Measurements from ENCODE around the gene IKZF2. TPM values are rescaled to one million over a fixed set of nuclear protein-coding genes. Genes with fewer than 3 reads are reported as not detected.

The IKZF2 gene
- total RNA-seq, 1 experiment from 2014 or later: 0.44 TPM

DNA sequence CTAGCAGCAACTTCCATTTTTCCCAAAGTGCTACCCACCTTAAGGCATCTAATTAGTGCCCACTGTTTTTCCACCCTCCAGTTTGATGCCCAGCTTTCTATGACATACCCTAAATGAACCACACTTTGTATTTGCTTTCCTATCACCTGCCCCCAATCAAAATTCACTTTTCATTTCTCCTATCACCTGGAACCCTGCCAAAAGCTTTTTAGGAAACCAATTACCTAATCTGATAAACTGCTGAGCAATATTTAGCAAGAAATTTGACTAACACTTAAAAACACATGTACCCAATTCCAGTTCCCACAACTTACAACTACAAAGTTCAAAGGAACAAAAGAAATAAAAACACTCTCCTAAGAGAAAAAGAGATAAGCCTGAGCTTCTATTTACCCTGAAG is 71.7 kb downstream of the IKZF2 start:
- CTCF ChIA-PET: no interaction called here
- BruUV-seq (replicated peaks): no TSS peak
- DNase-seq (ENCODE audit: low read depth, low spot score) (no peak), ATAC-seq (no peak)
- Histone ChIP-seq H3K27ac (ENCODE audit: low read length) (no peak overlapping the region), H3K9me3 (ENCODE audit: control insufficient read depth, insufficient read depth, low read depth, low read length) (no peaks in the 10 kb centered on the region), H3K4me3 (ENCODE audit: low read depth in 2 of 2, low read length in 2 of 2) (no peak overlapping the region), H3K27me3 (ENCODE audit: control insufficient read depth, insufficient read depth, low read length) (no peaks in the 10 kb centered on the region), H3K36me3 (ENCODE audit: control insufficient read depth, insufficient read depth, low read length) (no peaks in the 10 kb centered on the region), H3K4me1 (ENCODE audit: control insufficient read depth, insufficient read depth, low read length) (no peaks in the 10 kb centered on the region)
- POLR2A ChIA-PET: no interaction called here
- no peak for TF ChIP-seq SIN3A (IDR thresholded peaks at IDR 0.05; ENCODE audit: borderline replicate concordance, insufficient read depth, low read depth, low read length)
- TF ChIP-seq, protein P1, sequence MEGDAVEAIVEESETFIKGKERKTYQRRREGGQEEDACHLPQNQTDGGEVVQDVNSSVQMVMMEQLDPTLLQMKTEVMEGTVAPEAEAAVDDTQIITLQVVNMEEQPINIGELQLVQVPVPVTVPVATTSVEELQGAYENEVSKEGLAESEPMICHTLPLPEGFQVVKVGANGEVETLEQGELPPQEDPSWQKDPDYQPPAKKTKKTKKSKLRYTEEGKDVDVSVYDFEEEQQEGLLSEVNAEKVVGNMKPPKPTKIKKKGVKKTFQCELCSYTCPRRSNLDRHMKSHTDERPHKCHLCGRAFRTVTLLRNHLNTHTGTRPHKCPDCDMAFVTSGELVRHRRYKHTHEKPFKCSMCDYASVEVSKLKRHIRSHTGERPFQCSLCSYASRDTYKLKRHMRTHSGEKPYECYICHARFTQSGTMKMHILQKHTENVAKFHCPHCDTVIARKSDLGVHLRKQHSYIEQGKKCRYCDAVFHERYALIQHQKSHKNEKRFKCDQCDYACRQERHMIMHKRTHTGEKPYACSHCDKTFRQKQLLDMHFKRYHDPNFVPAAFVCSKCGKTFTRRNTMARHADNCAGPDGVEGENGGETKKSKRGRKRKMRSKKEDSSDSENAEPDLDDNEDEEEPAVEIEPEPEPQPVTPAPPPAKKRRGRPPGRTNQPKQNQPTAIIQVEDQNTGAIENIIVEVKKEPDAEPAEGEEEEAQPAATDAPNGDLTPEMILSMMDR (IDR thresholded peaks at IDR 0.05): no peak
- in situ Hi-C loops (cut with HindIII; ENCODE audit: low pct_unique_long_range_greater_than_20kb, low sequenced_read_pairs): no loop called here
- intact Hi-C loops (cut with micrococcal nuclease; ENCODE audit: unreplicated experiment): no loop called here

DNA sequence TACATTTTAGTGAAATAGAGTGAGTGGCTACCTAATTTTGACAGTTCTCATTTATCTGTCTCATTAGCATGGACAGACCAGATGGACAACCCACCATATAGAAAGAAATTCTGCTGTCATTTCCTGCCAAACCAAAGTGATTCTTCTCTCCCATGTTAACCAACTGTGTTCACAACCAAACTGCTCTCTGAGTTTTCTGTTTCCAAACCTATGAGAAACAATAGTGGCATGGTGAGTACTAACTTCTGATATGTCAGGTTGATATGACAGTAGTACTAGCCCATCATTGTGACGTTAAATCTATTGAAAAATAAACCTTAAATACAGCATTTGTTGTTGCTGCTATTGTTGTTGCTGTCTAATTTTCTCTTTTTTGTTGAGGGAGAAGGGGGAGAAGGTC is 72.7 kb downstream of the IKZF2 start:
- TF ChIP-seq, protein P2, sequence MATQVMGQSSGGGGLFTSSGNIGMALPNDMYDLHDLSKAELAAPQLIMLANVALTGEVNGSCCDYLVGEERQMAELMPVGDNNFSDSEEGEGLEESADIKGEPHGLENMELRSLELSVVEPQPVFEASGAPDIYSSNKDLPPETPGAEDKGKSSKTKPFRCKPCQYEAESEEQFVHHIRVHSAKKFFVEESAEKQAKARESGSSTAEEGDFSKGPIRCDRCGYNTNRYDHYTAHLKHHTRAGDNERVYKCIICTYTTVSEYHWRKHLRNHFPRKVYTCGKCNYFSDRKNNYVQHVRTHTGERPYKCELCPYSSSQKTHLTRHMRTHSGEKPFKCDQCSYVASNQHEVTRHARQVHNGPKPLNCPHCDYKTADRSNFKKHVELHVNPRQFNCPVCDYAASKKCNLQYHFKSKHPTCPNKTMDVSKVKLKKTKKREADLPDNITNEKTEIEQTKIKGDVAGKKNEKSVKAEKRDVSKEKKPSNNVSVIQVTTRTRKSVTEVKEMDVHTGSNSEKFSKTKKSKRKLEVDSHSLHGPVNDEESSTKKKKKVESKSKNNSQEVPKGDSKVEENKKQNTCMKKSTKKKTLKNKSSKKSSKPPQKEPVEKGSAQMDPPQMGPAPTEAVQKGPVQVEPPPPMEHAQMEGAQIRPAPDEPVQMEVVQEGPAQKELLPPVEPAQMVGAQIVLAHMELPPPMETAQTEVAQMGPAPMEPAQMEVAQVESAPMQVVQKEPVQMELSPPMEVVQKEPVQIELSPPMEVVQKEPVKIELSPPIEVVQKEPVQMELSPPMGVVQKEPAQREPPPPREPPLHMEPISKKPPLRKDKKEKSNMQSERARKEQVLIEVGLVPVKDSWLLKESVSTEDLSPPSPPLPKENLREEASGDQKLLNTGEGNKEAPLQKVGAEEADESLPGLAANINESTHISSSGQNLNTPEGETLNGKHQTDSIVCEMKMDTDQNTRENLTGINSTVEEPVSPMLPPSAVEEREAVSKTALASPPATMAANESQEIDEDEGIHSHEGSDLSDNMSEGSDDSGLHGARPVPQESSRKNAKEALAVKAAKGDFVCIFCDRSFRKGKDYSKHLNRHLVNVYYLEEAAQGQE (IDR thresholded peaks at IDR 0.05; ENCODE audit: insufficient read depth in 1 of 2, low read depth in 2 of 2, low read length in 1 of 2): no peak
- TF ChIP-seq POLR2AphosphoS5 (IDR thresholded peaks at IDR 0.05; ENCODE audit: low read depth, low read length): no peak
- TF ChIP-seq TCF7L2 (IDR thresholded peaks at IDR 0.05; ENCODE audit: low read depth, low read length): no peak
- TF ChIP-seq, protein P1 (IDR thresholded peaks at IDR 0.05): no peak
- TF ChIP-seq SIN3A (IDR thresholded peaks at IDR 0.05; ENCODE audit: borderline replicate concordance, insufficient read depth, low read depth, low read length): no peak
- ChIA-PET POLR2A (no interaction called here), CTCF (no interaction called here)
- in situ Hi-C loops (cut with HindIII; ENCODE audit: low pct_unique_long_range_greater_than_20kb, low sequenced_read_pairs): no loop called here
- Histone ChIP-seq H3K4me3 (ENCODE audit: low read depth in 2 of 2, low read length in 2 of 2) (no peak overlapping the region), H3K27ac (ENCODE audit: low read length) (no peak overlapping the region), H3K36me3 (ENCODE audit: control insufficient read depth, insufficient read depth, low read length) (no peaks in the 10 kb centered on the region), H3K27me3 (ENCODE audit: control insufficient read depth, insufficient read depth, low read length) (no peaks in the 10 kb centered on the region), H3K9me3 (ENCODE audit: control insufficient read depth, insufficient read depth, low read depth, low read length) (no peaks in the 10 kb centered on the region), H3K4me1 (ENCODE audit: control insufficient read depth, insufficient read depth, low read length) (no peaks in the 10 kb centered on the region)
- DNase-seq (ENCODE audit: low read depth, low spot score) (no peak), ATAC-seq (no peak)
- intact Hi-C loops (cut with micrococcal nuclease; ENCODE audit: unreplicated experiment): no loop called here
- no TSS peak for BruUV-seq (replicated peaks)

DNA sequence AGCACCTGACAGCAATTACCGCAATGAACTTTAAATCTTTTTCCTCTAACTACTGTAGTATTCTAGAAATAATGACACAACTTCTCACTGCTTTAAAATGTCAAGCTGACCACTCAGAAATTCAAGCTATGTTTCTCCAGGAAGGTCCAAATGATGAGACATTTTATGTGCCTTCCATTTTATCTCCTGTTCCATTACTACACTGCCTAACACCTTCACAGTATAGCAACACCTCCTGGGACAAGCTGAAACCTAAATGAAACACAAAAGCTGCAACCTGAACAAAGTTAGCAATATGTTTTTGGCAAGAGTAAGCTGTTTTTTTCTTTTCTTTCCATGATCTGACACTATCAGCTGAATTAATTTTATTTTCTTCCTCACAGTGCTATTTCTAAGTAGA is 81.9 kb downstream of the IKZF2 start:
- Histone ChIP-seq H3K9me3 (ENCODE audit: control insufficient read depth, insufficient read depth, low read depth, low read length) (no peaks in the 10 kb centered on the region), H3K27me3 (ENCODE audit: control insufficient read depth, insufficient read depth, low read length) (no peaks in the 10 kb centered on the region), H3K4me1 (ENCODE audit: control insufficient read depth, insufficient read depth, low read length) (no peaks in the 10 kb centered on the region), H3K27ac (ENCODE audit: low read length) (no peak overlapping the region), H3K4me3 (ENCODE audit: low read depth in 2 of 2, low read length in 2 of 2) (no peak overlapping the region), H3K36me3 (ENCODE audit: control insufficient read depth, insufficient read depth, low read length) (no peaks in the 10 kb centered on the region)
- ATAC-seq (no peak), DNase-seq (ENCODE audit: low read depth, low spot score) (no peak)
- ChIA-PET CTCF (no interaction called here), POLR2A (no interaction called here)
- BruUV-seq (replicated peaks): no TSS peak
- in situ Hi-C loops (cut with HindIII; ENCODE audit: low pct_unique_long_range_greater_than_20kb, low sequenced_read_pairs): no loop called here
- intact Hi-C loops (cut with micrococcal nuclease; ENCODE audit: unreplicated experiment): no loop called here
- TF ChIP-seq TCF7L2 (IDR thresholded peaks at IDR 0.05; ENCODE audit: low read depth, low read length) (no peak), POLR2AphosphoS5 (IDR thresholded peaks at IDR 0.05; ENCODE audit: low read depth, low read length) (no peak), SIN3A (IDR thresholded peaks at IDR 0.05; ENCODE audit: borderline replicate concordance, insufficient read depth, low read depth, low read length) (no peak)
- TF ChIP-seq, protein P1 (IDR thresholded peaks at IDR 0.05): no peak
- TF ChIP-seq, protein P2 (IDR thresholded peaks at IDR 0.05; ENCODE audit: insufficient read depth in 1 of 2, low read depth in 2 of 2, low read length in 1 of 2): no peak
